NCI-H128 (cell line): Measurements from ENCODE around the gene NUP37.
"Not testable (repeated sequence)": the region's sequence is repeated elsewhere in the genome, so short reads cannot be mapped to it uniquely, and the experiment has no call there.

Experiments used
- DNase-seq: peaks from one replicate; lab custom pipeline; 2025; ENCODE audit not compliant: unreplicated experiment; lab: John Stamatoyannopoulos, UW

The NUP37 gene

GRCh38 chr12:102119674-102120563 is at the start of gene NUP37, which contains the start of gene PARPBP:
Gene NUP37 (minus strand): TSS chr12:102120114. CDS start chr12:102118518, 1,596 bp downstream.
Gene PARPBP (plus strand): TSS chr12:102120183. CDS start chr12:102123889, 3,706 bp downstream.
- peak; percentile 69 for DNase-seq

- no peak for DNase-seq
Observed at GRCh38 chr12:102167821-102168604, 48.1 kb upstream of the NUP37 start.

- DNase-seq = no peak
Observed at GRCh38 chr12:102163383-102163782, 43.5 kb upstream of the NUP37 start.

- DNase-seq = not testable (repeated sequence)
Observed at GRCh38 chr12:102155206-102155605, 35.3 kb upstream of the NUP37 start.

GRCh38 chr12:102147062-102147587 is 27.2 kb upstream of the NUP37 start:
- DNase-seq = not testable (repeated sequence)

- no peak for DNase-seq
Observed at GRCh38 chr12:102144221-102144620, 24.3 kb upstream of the NUP37 start.

GRCh38 chr12:102142866-102143373 is 23.0 kb upstream of the NUP37 start:
- DNase-seq = not testable (repeated sequence)

GRCh38 chr12:102137619-102138018 is 17.7 kb upstream of the NUP37 start:
- not testable (repeated sequence) for DNase-seq

GRCh38 chr12:102131442-102131841 is 11.5 kb upstream of the NUP37 start:
- DNase-seq = not testable (repeated sequence)

- DNase-seq = not testable (repeated sequence)
Observed at GRCh38 chr12:102130720-102131119, 10.8 kb upstream of the NUP37 start.

- not testable (repeated sequence) for DNase-seq
Observed at GRCh38 chr12:102121328-102121727, 1.4 kb upstream of the NUP37 start.

GRCh38 chr12:102120886-102121285 is 972 bp upstream of the NUP37 start:
- DNase-seq = no peak

GRCh38 chr12:102120564-102120873 is 605 bp upstream of the NUP37 start:
- no peak for DNase-seq

GRCh38 chr12:102118874-102119273 is 1.0 kb downstream of the NUP37 start:
- no peak for DNase-seq

GRCh38 chr12:102116392-102116791 is 3.5 kb downstream of the NUP37 start:
- DNase-seq = no peak

- DNase-seq = no peak
Observed at GRCh38 chr12:102114212-102114611, 5.7 kb downstream of the NUP37 start.

- DNase-seq = no peak
Observed at GRCh38 chr12:102110782-102111181, 9.1 kb downstream of the NUP37 start.

- DNase-seq = no peak
Observed at GRCh38 chr12:102107970-102108369, 11.9 kb downstream of the NUP37 start.

GRCh38 chr12:102106905-102107304 is 13.0 kb downstream of the NUP37 start:
- DNase-seq = no peak

- DNase-seq = no peak
Observed at GRCh38 chr12:102096855-102097254, 23.1 kb downstream of the NUP37 start.

GRCh38 chr12:102095677-102096263 is 24.1 kb downstream of the NUP37 start:
- no peak for DNase-seq
